OCI-LY7 (cell line): Measurements from ENCODE around the gene DMD. TPM values are rescaled to one million over a fixed set of nuclear protein-coding genes. Genes with fewer than 3 reads are reported as not detected.

Experiments
- BruUV-seq: library from RNA; stranded (reverse); fragments of 400-500 nt; replicated peaks from 2 replicates; lab custom pipeline; 2021; lab: Mats Ljungman, UMichigan
- CTCF ChIA-PET: fragments of 300-600 bp; sonication (Branson Sonifier 250); formaldehyde crosslinking; loops from one replicate; lab custom pipeline; 2022; ENCODE audit warnings: antibody characterized with exemption; ENCODE audit not compliant: unreplicated experiment; lab: Charles Lee
- POLR2A ChIA-PET: fragments of 300-600 bp; sonication (Branson Sonifier 250); formaldehyde crosslinking; loops from one replicate; lab custom pipeline; 2022; ENCODE audit warnings: antibody characterized with exemption; lab: Charles Lee
- DNase-seq: peaks from one replicate; pipeline ENCODE4 v3.0.0-alpha.2; 2015; ENCODE audit warnings: low spot score
- H2AFZ ChIP-seq: fragments of 200-600 bp; sonication (generic), shearing (Covaris generic); 2 replicates; pipeline ENCODE4 v1.6.1; 2014; ENCODE audit warnings: mild to moderate bottlenecking, antibody characterized with exemption, low read length, moderate library complexity
- H3K27ac ChIP-seq: fragments of 200-600 bp; sonication (generic); 2 replicates; pipeline ENCODE4 v1.5.1; 2014; ENCODE audit warnings: mixed run types, low read depth, mild to moderate bottlenecking, moderate library complexity, low read length, inconsistent platforms; ENCODE audit not compliant: poor library complexity, severe bottlenecking
- H3K36me3 ChIP-seq: fragments of 200-600 bp; sonication (generic); 2 replicates; pipeline ENCODE4 v1.6.1; 2014; ENCODE audit warnings: mild to moderate bottlenecking, antibody characterized with exemption, low read length, moderate library complexity, mixed read lengths; ENCODE audit not compliant: insufficient read depth
- H3K4me1 ChIP-seq: fragments of 200-600 bp; sonication (generic); 2 replicates; pipeline ENCODE4 v1.5.1; 2014; ENCODE audit warnings: mild to moderate bottlenecking, low read length; ENCODE audit not compliant: insufficient read depth, poor library complexity, severe bottlenecking
- H3K4me2 ChIP-seq: fragments of 200-600 bp; sonication (generic); 2 replicates; pipeline ENCODE4 v1.6.1; 2014; ENCODE audit warnings: mild to moderate bottlenecking, low read length
- H3K4me3 ChIP-seq: fragments of 200-600 bp; sonication (generic); 2 replicates; pipeline ENCODE4 v1.5.1; 2014; ENCODE audit warnings: mild to moderate bottlenecking, low read depth, low read length; ENCODE audit not compliant: poor library complexity, severe bottlenecking
- H3K79me2 ChIP-seq: fragments of 200-600 bp; sonication (generic); 2 replicates; pipeline ENCODE4 v1.6.1; 2016; ENCODE audit warnings: low read depth, mild to moderate bottlenecking, low read length, moderate library complexity, mixed read lengths; ENCODE audit not compliant: insufficient read depth
- H3K9me2 ChIP-seq: fragments of 200-600 bp; sonication (generic); 2 replicates; pipeline ENCODE4 v1.6.1; 2016; ENCODE audit warnings: mild to moderate bottlenecking, low read length, mixed read lengths; ENCODE audit not compliant: insufficient read depth
- H3K9me3 ChIP-seq: fragments of 200-600 bp; sonication (generic); 2 replicates; pipeline ENCODE4 v1.6.1; 2014; ENCODE audit warnings: mild to moderate bottlenecking, mixed run types, low read length, mixed read lengths
- H4K20me1 ChIP-seq: fragments of 200-600 bp; sonication (generic); 2 replicates; pipeline ENCODE4 v1.6.1; 2014; ENCODE audit warnings: mild to moderate bottlenecking, antibody characterized with exemption, low read length, moderate library complexity, mixed read lengths; ENCODE audit not compliant: insufficient read depth
- EZH2phosphoT487 ChIP-seq: fragments of 200-600 bp; sonication (generic); IDR thresholded peaks from 2 replicates; pipeline ENCODE4 v1.6.1; 2018; ENCODE audit warnings: low read depth, borderline replicate concordance, mild to moderate bottlenecking, mixed run types, antibody characterized with exemption, low read length, moderate library complexity, mixed read lengths
- intact Hi-C: fragments of 100-400 bp; cut with micrococcal nuclease; formaldehyde crosslinking; loops from one replicate; pipeline ENCODE4 v1.10.0; 2022; ENCODE audit not compliant: unreplicated experiment
- total RNA-seq, 2 experiments: library from RNA; depleted of rRNA in 1 of 2; stranded (reverse); fragments of >200 nt in 1 of 2; shearing (Covaris generic) in 1 of 2; gene quantifications; 2 replicates each; pipeline ENCODE4 v1.2.3, GENCODE V29; 2014 to 2022
- TF ChIP-seq, protein P1 (sequence below): fragments of 200-600 bp; sonication (generic); conservative IDR thresholded peaks from 2 replicates; pipeline ENCODE4 v1.5.1; 2014; ENCODE audit warnings: mild to moderate bottlenecking, antibody characterized with exemption, low read length, moderate library complexity, mixed read lengths

The DMD gene
- total RNA-seq, 2 experiments from 2014 or later: 20.5 to 61.4 TPM

DNA sequence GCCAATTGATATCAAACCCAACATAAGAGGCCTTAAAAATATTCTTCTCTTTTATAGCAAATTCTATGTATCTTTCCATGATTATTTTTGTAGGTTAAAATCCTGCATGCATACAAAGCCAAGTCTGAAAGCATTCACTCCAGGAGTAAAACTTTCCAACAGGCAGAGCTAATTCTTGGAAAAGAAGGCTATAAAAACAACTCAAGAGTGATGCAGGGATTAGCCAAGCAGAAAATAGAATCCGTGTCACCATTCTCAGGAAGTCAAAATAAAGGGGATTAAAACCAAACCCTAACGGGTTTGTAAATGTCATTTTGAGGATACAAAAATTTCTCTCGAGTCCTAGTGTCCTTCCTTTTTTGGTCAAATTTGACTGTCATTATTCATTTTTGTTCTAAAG, 412.4 kb downstream of the DMD start:
- no TSS peak for BruUV-seq
- Histone ChIP-seq H3K79me2 (no peaks in the 10 kb centered on the region), H3K4me3 (no peak overlapping the region), H3K36me3 (no peaks in the 10 kb centered on the region), H3K9me2 (no peaks in the 10 kb centered on the region), H3K27ac (no peak overlapping the region), H4K20me1 (no peaks in the 10 kb centered on the region), H2AFZ (no peak overlapping the region), H3K4me2 (no peak overlapping the region), H3K9me3 (no peaks in the 10 kb centered on the region), H3K4me1 (no peaks in the 10 kb centered on the region)
- no peak for DNase-seq
- no peak for TF ChIP-seq EZH2phosphoT487
- TF ChIP-seq, protein P1, sequence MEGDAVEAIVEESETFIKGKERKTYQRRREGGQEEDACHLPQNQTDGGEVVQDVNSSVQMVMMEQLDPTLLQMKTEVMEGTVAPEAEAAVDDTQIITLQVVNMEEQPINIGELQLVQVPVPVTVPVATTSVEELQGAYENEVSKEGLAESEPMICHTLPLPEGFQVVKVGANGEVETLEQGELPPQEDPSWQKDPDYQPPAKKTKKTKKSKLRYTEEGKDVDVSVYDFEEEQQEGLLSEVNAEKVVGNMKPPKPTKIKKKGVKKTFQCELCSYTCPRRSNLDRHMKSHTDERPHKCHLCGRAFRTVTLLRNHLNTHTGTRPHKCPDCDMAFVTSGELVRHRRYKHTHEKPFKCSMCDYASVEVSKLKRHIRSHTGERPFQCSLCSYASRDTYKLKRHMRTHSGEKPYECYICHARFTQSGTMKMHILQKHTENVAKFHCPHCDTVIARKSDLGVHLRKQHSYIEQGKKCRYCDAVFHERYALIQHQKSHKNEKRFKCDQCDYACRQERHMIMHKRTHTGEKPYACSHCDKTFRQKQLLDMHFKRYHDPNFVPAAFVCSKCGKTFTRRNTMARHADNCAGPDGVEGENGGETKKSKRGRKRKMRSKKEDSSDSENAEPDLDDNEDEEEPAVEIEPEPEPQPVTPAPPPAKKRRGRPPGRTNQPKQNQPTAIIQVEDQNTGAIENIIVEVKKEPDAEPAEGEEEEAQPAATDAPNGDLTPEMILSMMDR: no peak
- intact Hi-C loops: no loop called here
- POLR2A ChIA-PET: interaction anchor here (0.7 kb wide), 1 partner anchor 142 kb away, joined by 3 read pairs; no protein-coding TSS in a partner anchor
- CTCF ChIA-PET: no interaction called here

DNA sequence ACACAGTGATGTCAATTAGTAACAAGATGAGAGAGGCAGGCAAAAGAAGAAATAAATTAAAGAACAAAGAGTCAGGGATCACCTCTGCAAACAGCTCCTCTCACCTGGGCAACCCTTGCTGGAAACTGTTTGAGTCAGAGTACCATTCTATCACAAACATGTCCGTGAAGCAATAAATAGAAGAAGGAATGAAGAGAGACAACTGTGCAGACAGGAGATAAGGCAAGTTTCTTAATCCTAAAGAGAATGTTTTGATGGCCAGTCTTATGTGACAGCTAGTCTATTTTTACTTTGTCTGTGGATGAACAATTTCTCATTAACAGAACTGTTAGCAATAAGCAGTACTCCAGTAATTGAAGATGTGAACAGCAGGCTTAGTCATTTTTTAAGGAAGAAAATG, 422.4 kb downstream of the DMD start:
- Histone ChIP-seq H2AFZ (peak overlapping the region; percentile 54; the same call in 1 of the 2 replicates), H4K20me1 (no peaks in the 10 kb centered on the region), H3K79me2 (no peaks in the 10 kb centered on the region), H3K9me3 (no peaks in the 10 kb centered on the region), H3K9me2 (no peaks in the 10 kb centered on the region), H3K4me2 (no peak overlapping the region), H3K4me1 (no peaks in the 10 kb centered on the region), H3K27ac (no peak overlapping the region), H3K4me3 (no peak overlapping the region), H3K36me3 (no peaks in the 10 kb centered on the region)
- ChIA-PET POLR2A (interaction anchor here (0.6 to 0.9 kb wide), 2 partner anchors 78 to 584 kb away, joined by 3 read pairs; no protein-coding TSS in a partner anchor), CTCF (no interaction called here)
- no TSS peak for BruUV-seq
- intact Hi-C loops: no loop called here
- no peak for DNase-seq
- TF ChIP-seq, protein P1: no peak
- no peak for TF ChIP-seq EZH2phosphoT487

DNA sequence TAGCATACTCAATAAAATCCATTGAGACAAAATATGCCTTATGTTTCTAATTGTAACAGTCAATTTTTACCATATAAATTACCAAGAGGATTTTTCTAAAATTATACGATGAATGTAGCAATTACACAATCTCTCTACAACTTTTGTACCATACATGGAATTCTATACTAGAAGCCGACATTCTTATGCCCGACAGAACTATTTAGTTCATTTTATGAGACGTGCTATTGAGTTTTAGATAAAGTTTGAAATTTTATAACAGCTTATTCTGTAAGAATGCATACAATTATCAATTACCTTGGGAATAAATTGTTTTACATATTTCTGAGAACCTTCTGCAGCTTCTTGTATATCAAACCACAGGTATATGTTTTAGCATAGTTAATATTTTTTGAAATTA, 431.2 kb downstream of the DMD start:
- Histone ChIP-seq H3K36me3 (no peaks in the 10 kb centered on the region; the same call in 1 of the 2 replicates), H3K27ac (no peak overlapping the region), H3K79me2 (no peaks in the 10 kb centered on the region), H2AFZ (no peak overlapping the region), H3K9me3 (no peaks in the 10 kb centered on the region), H3K4me2 (no peak overlapping the region), H3K4me3 (no peak overlapping the region), H3K9me2 (no peaks in the 10 kb centered on the region), H4K20me1 (no peaks in the 10 kb centered on the region), H3K4me1 (no peaks in the 10 kb centered on the region)
- intact Hi-C loops: no loop called here
- ChIA-PET POLR2A (no interaction called here), CTCF (no interaction called here)
- no TSS peak for BruUV-seq
- DNase-seq: no peak
- TF ChIP-seq, protein P1: no peak
- TF ChIP-seq EZH2phosphoT487: no peak
